ENCODE data around the gene NPC1. TPM values are rescaled to one million over a fixed set of nuclear protein-coding genes. Genes with fewer than 3 reads are reported as not detected.

NPC1 gene
- total RNA-seq, 1 experiment from 2014 or later, result 51.6 TPM

DNA sequence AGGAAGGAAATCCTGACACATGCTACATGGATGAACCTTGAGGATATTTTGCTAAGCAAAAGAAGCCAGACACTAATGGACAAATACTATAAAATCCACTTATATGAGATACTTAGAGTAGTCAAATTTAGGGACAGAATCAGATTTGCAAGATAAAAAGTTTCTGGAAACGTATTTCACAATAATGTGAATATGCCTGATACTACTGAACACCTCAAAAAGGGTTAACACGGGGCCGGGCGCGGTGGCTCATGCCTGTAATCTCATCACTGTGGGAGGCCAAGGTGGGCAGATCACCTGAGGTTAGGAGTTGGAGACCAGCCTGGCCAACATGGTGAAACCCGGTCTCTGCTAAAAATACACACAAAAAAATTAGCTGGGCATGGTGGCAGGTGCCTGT is 84.7 kb downstream of the NPC1 start:
- H3K27ac ChIP-seq (ENCODE audit: low read depth, low read length), result no peak overlapping the region
- POLR2A ChIA-PET, result no interaction called here
- intact Hi-C loops (cut with micrococcal nuclease), result loop anchor here (5.0 to 10.0 kb wide), 2 partner anchors 369 to 707 kb away; no protein-coding TSS in a partner anchor

More for the DNA sequence above, 84.7 kb downstream of the NPC1 start:
- Histone ChIP-seq H4K20me1 (ENCODE audit: insufficient read depth) (no peaks in the 10 kb centered on the region), H3K4me3 (replicated peaks in 1 of 2; ENCODE audit: low read depth in 1 of 2, low read length in 2 of 2) (no peak overlapping the region), H3K4me1 (ENCODE audit: control insufficient read depth in 1 of 2, insufficient read depth in 2 of 2, low read length in 2 of 2) (peaks cover 10 to 33% of the 10 kb centered on the region in 2 experiments; a peak in 3 of 4 replicates), H3K9me3 (ENCODE audit: control insufficient read depth in 1 of 2, insufficient read depth in 1 of 2, low read depth in 1 of 2, low read length in 2 of 2) (no peaks in the 10 kb centered on the region), H2AFZ (ENCODE audit: low read depth, low read length, poor library complexity, severe bottlenecking) (no peak overlapping the region), H3K9me2 (ENCODE audit: insufficient read depth) (no peaks in the 10 kb centered on the region), H3K27me3 (ENCODE audit: insufficient read depth, low read length) (no peaks in the 10 kb centered on the region), H3K9ac (ENCODE audit: low read length) (no peak overlapping the region), H3K36me3 (ENCODE audit: control insufficient read depth in 1 of 2, insufficient read depth in 2 of 2, low read length in 2 of 2) (peaks cover 0 to 4% of the 10 kb centered on the region in 2 experiments; a peak in 1 of 4 replicates), H3K4me2 (ENCODE audit: low read length) (no peak overlapping the region), H3K79me2 (ENCODE audit: insufficient read depth, low read length) (peaks cover 23% of the 10 kb centered on the region)
- TF ChIP-seq ZNF274 (IDR thresholded peaks at IDR 0.05; ENCODE audit: low read depth, low read length), result no peak
- no peak for TF ChIP-seq YY1 (IDR thresholded peaks at IDR 0.05; ENCODE audit: extremely low read depth, insufficient replicate concordance, low read depth, low read length)
- TF ChIP-seq, protein P1, sequence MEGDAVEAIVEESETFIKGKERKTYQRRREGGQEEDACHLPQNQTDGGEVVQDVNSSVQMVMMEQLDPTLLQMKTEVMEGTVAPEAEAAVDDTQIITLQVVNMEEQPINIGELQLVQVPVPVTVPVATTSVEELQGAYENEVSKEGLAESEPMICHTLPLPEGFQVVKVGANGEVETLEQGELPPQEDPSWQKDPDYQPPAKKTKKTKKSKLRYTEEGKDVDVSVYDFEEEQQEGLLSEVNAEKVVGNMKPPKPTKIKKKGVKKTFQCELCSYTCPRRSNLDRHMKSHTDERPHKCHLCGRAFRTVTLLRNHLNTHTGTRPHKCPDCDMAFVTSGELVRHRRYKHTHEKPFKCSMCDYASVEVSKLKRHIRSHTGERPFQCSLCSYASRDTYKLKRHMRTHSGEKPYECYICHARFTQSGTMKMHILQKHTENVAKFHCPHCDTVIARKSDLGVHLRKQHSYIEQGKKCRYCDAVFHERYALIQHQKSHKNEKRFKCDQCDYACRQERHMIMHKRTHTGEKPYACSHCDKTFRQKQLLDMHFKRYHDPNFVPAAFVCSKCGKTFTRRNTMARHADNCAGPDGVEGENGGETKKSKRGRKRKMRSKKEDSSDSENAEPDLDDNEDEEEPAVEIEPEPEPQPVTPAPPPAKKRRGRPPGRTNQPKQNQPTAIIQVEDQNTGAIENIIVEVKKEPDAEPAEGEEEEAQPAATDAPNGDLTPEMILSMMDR (IDR thresholded peaks at IDR 0.05 in 2 of 3, conservative IDR thresholded peaks at IDR 0.05 in 1 of 3; ENCODE audit: borderline replicate concordance in 1 of 3, insufficient read depth in 1 of 3, low read depth in 2 of 3, low read length in 2 of 3), result no peak
- TF ChIP-seq, protein P2, sequence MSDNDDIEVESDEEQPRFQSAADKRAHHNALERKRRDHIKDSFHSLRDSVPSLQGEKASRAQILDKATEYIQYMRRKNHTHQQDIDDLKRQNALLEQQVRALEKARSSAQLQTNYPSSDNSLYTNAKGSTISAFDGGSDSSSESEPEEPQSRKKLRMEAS (IDR thresholded peaks at IDR 0.05), result no peak
- DNase-seq (ENCODE audit: low read depth, low spot score), result no peak
- ChIA-PET RAD21 (ENCODE audit: low non-redundant PET in 1 of 2, low total read pairs in 2 of 2, uncharacterized antibody in 2 of 2, unreplicated experiment in 2 of 2) (no interaction called here), CTCF (interaction anchor here (1.2 to 3.8 kb wide), 4 partner anchors 14 to 518 kb away, joined by 3 to 14 read pairs (median 3); no protein-coding TSS in a partner anchor)
- ATAC-seq, result no peak
- BruUV-seq (replicated peaks), result no TSS peak
